GM18909 (cell line): ENCODE data around the gene LRRC42.
"Not testable (repeated sequence)": the region's sequence is repeated elsewhere in the genome, so short reads cannot be mapped to it uniquely, and the experiment has no call there.

Experiments
- ATAC-seq: cut with Tn5 transposase; IDR thresholded peaks from one replicate; pipeline ENCODE4 v1.9.1; 2021; ENCODE audit warnings: mild to moderate bottlenecking; ENCODE audit not compliant: unreplicated experiment, poor library complexity

Gene LRRC42

DNA sequence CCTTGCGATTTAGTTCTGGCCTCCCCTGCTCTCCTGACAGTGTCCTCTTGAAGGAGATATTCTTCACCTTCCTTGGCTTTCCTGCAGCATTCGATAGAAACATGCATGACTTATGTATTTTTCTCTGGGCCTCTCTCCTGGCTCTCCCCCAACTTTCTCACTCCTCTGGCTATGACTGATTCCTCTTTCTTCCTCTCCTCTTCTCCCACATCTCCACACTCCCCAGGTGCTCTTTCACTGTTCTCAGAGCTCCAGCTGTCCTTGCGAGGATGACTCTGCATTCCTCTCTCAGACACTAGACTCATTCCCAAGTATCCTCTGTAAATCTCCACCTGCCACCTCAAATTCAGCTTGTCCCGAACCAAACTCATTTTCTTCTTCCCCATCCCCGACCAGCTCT lies 18.0 kb downstream of the LRRC42 start:
- ATAC-seq, result no peak

GRCh38 chr1:53966794-53967193 lies 20.6 kb downstream of the LRRC42 start:
- ATAC-seq, result no peak

- ATAC-seq, result no peak
Observed at GRCh38 chr1:53967409-53968124, 21.4 kb downstream of the LRRC42 start.

DNA sequence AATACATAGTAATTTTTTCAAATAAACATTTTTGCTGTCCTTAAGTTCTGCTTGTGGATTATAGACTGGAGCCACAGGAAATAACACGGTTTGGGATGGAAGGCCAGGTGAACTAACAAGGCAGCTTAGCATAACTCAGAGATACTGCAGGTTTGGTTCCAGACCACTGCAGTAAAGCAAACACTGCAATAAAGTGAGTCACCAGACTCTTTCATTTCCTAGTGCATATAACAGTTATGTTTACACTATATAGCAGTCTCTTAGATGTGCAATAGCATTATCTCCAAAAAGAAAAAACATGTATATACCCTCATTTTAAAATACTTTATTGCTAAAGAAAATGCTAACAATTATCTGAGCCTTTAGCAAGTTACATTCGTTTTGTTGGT lies 22.0 kb downstream of the LRRC42 start:
- no peak for ATAC-seq

GRCh38 chr1:53969323-53969722 lies 23.2 kb downstream of the LRRC42 start:
- not testable (repeated sequence) for ATAC-seq

DNA sequence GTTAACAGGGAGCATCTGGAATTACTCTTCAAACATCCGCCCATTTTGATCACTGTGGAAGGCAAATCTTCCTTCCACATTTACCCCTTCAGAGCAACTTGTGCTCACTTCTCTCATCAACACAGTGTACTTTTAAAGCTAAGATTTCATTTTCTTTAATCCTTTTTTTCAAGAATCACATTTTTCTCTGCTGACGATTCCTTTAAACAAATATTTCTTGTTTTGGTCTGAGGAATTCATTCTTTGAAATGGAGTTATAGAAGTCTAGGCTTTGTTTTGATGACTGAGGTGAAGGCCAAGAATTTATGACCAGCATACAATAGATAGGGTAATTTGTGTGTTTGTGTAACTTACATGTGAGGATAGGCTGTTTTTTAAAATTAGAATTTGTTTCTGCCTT lies 25.6 kb downstream of the LRRC42 start:
- no peak for ATAC-seq

DNA sequence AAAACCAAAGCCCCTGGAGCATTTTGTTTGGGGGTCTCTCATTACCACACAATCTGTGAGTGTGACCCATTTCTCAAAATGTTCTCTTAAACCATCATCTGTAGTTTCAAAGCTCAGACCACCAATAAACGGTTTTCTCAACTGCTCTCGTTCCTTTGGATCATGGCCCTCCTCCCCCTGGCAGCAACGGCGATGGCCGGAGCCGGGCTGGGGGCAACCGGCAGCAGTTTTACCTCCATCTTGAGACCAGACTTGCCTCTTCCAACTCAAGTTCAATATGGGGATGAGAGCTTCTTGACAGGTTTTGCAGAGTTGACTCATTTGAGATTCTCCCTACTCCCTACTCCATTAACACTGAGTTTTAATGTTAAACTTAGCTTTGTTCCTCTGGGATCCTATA lies 29.7 kb downstream of the LRRC42 start:
- ATAC-seq, result no peak

DNA sequence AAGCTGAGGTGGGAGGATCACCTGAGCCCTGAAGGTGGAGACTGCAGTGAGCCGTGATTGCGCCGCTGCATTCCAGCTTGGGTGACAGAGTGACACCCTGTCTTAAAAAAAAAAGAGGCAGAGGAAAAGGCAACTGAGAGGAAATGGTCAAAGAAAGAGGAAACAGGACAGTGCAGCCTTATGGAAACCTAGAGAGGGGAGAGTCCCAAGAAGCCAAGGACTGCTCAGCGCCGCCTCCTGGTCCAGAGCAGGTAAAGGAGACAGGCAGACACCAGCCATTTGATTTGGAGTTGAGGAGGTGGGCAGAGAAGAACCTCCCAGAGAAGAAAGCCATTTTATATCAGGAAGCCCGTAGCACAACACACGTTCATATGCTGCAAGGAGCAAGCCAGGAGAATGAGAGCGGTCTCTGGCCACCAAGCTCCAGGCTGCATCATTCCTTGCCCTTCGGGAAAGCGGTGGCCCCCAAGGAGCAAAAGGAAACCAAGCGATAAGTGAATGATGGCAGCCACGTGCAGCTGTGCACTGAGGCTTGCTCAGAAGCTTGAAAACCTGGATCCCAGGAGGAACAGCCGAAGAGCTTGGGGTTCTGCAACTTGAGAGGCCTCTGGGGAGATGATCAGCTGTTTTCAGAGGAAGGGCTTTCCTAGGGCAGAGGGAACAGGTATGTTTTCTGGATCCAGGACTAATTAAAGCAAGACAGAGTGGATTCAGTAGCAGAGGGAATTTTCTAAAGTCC lies 33.7 kb downstream of the LRRC42 start:
- ATAC-seq, result no peak

GRCh38 chr1:53981220-53981619 lies 35.1 kb downstream of the LRRC42 start:
- no peak for ATAC-seq

- ATAC-seq, result no peak
Observed at GRCh38 chr1:53982034-53982762, 36.0 kb downstream of the LRRC42 start.

- ATAC-seq, result no peak
Observed at GRCh38 chr1:53982763-53983104, 36.6 kb downstream of the LRRC42 start.

- ATAC-seq, result no peak
Observed at GRCh38 chr1:53984726-53985125, 38.6 kb downstream of the LRRC42 start.

- no peak for ATAC-seq
Observed at GRCh38 chr1:53986458-53986857, 40.3 kb downstream of the LRRC42 start.

DNA sequence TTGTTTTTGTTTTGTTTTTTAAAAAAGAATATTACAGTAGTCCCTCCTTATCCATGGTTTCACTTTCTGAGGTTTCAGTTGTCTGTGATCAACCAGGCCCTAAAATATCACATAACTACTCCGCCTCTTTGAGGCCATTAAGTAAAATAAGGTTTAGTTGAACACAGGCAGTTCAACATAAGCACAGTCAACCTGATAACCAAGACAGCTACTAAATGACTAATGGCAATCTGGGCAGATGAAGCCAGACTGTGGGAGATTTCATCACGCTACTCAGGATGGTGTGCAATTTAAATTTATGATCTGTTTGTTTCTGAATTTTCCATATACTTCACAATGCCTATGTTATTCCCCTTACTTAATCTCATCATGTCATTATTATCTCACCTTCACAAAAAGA lies 41.7 kb downstream of the LRRC42 start:
- ATAC-seq, result no peak

DNA sequence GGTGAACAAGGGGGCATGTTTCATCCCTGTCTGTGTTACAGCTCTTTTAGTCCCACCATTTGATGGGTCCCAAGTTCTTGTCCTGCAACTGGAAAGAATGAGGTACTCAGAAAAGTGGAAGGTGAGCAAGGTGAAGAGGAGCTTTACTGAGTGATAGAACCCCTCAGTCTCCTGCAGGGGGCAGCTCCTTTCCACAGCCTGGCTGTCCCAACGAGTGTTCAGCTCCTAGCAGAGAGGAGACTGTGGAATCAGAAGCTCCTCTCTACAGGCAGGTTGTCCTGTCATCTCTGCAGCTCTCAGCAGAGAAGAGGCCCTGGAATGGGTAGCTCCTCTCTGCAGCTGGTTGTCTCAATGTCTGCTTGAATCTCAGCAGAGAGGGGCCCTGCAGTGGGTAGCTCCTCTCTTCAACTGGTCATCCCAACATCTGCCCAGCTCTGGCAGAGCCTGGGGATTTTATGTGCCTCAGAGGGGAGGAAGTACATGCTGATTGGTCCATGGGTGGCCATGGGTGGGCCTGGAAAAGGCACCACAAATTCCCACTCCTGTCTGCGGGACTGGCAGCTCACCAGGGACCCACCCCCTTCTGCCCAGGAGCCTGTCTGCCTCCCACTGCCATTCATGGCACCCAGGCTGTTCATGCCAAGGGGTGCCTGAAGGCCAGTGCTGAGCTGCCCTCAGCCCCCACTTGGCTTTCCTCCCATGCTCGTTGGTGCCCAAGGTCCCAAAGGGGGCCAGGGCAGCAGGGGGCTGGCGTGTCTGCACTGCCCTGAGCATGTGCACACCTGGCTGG lies 46.1 kb downstream of the LRRC42 start:
- no peak for ATAC-seq

DNA sequence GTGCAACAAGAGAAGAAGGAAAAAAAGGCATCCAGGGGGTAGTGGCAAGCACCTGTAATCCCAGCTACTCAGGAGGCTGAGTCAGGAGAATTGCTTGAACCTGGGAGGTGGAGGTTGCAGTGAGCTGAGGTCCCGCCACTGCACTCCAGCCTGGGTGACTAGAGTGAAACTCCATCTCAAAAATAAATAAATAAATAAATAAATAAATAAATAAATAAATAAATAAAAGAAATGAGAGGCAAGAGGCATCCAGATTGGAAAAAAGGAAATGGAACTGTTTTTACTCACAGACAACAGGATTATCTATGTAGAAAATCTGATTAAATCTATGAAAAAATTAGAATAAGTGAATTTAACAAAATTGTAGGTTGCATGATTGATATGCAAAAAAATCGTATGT lies 48.4 kb downstream of the LRRC42 start:
- ATAC-seq, result not testable (repeated sequence)

DNA sequence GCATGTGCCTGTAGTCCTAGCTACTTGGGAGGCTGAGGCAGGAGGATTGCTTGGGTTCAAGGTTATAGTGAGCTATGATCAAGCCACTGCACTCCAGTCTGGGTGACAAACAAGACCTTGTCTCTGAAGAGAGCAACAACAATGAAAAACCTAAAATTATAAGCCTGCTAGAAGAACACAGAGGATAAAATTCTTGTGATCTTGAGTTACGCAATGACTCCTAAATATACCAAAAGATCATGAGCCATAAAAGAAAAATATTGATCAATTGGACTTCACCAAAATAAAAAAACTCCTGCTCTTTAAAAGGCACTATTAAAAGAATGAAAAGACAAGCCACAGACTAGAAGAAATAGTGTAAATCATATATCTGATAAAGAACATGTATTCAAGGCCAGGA lies 49.5 kb downstream of the LRRC42 start:
- no peak for ATAC-seq

DNA sequence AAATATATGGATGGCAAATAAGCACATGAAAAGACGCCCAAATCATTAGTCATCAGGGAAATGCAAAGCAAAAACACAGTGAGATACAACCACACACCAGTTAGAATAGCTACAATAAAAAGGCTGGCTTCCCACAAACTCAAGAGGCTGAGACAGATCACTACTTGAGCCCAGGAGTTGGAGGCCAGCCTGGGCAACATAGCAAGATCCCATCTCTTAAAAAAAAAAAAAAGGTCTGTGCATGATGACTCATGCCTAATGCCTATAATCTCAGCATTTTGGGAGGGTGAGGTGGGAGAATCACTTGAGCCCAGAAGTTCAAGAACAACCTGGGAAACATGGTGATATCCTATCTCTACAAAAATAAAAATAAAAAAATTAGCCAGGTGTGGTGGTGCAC lies 52.1 kb downstream of the LRRC42 start:
- no peak for ATAC-seq

DNA sequence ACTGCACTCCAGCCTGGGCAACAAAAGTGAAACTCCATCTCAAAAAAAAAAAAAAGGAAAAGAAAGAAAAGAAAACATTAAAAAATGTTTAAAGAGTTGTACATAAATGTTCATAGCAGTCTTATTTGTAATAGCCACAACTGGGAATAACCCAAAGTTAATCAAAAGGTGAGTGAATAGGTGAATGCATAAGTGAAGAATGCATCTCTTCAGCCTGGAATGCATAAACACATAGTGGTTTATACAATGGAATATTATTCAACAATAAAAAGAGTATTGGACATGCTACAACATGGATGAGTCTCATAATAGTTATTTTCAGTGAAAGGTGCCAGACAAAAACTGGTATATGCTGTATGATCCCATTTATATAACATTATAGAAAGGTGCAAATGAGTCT lies 53.8 kb downstream of the LRRC42 start:
- no peak for ATAC-seq

- ATAC-seq, result no peak
Observed at GRCh38 chr1:54001591-54001990, 55.4 kb downstream of the LRRC42 start.
